Smooth muscle cell (in vitro differentiated cells): ENCODE data around the gene FBLL1. TPM values are rescaled to one million over a fixed set of nuclear protein-coding genes. Genes with fewer than 3 reads are reported as not detected.

Experiments
- DNase-seq: peaks from one replicate; lab custom pipeline; 2025; ENCODE audit not compliant: unreplicated experiment; lab: John Stamatoyannopoulos, UW
- H2AFZ ChIP-seq: fragments of 200-600 bp; sonication (generic); 2 replicates; pipeline ENCODE4 v1.6.0; 2016; ENCODE audit warnings: antibody characterized with exemption, low read depth, mild to moderate bottlenecking
- H3F3A ChIP-seq: fragments of 200-600 bp; sonication (generic); 2 replicates; pipeline ENCODE4 v1.6.0; 2017; ENCODE audit warnings: antibody characterized with exemption, low read depth
- H3K27ac ChIP-seq: fragments of 200-600 bp; sonication (generic); 2 replicates; pipeline ENCODE4 v1.5.1; 2016; ENCODE audit warnings: low read depth, mild to moderate bottlenecking
- H3K27me3 ChIP-seq: fragments of 200-600 bp; sonication (generic); 2 replicates; pipeline ENCODE4 v1.6.1; 2016; ENCODE audit warnings: low read depth, mild to moderate bottlenecking
- H3K36me3 ChIP-seq: fragments of 200-600 bp; sonication (generic); 2 replicates; pipeline ENCODE4 v1.5.1; 2016; ENCODE audit warnings: low read depth
- H3K4me1 ChIP-seq: fragments of 200-600 bp; sonication (generic); 2 replicates; pipeline ENCODE4 v1.5.1; 2016; ENCODE audit warnings: low read depth
- H3K4me2 ChIP-seq: fragments of 200-600 bp; sonication (generic); 2 replicates; pipeline ENCODE4 v1.6.0; 2016; ENCODE audit warnings: mild to moderate bottlenecking
- H3K4me3 ChIP-seq: fragments of 200-600 bp; sonication (generic); 2 replicates; pipeline ENCODE4 v1.5.1; 2016; ENCODE audit warnings: mild to moderate bottlenecking
- H3K79me2 ChIP-seq: fragments of 200-600 bp; sonication (generic); 2 replicates; pipeline ENCODE4 v1.6.0; 2016; ENCODE audit warnings: low read depth, mild to moderate bottlenecking
- H3K9ac ChIP-seq: fragments of 200-600 bp; sonication (generic); 2 replicates; pipeline ENCODE4 v1.6.0; 2016; ENCODE audit warnings: low read depth
- H3K9me3 ChIP-seq: fragments of 200-600 bp; sonication (generic); replicated peaks from 2 replicates; pipeline ENCODE4 v1.5.1; 2016; ENCODE audit warnings: low read depth
- H4K20me1 ChIP-seq: fragments of 200-600 bp; sonication (generic); 2 replicates; pipeline ENCODE4 v1.6.0; 2016; ENCODE audit warnings: low read depth
- WGBS: methylation state at CpG from one replicate; pipeline ENCODE4 v1.1.7; 2016; ENCODE audit warnings: low lambda C conversion rate; 5-methylcytosine and 5-hydroxymethylcytosine counted together
- polyA plus RNA-seq: library from polyadenylated mRNA; unstranded; fragments of >200 nt; fragmentation: Nextera tagmentation; extraction: Ambion mirVana; gene quantifications from 2 replicates; pipeline ENCODE4 v1.2.1, GENCODE V29; 2016
- total RNA-seq: library from RNA; depleted of rRNA; stranded (reverse); fragments of >200 nt; gene quantifications from 2 replicates; pipeline ENCODE4 v1.2.3, GENCODE V29; 2014
- TF ChIP-seq, protein P1 (sequence below): fragments of 200-600 bp; sonication (generic); IDR thresholded peaks from 2 replicates; pipeline ENCODE4 v1.5.1; 2017; ENCODE audit warnings: borderline replicate concordance, mild to moderate bottlenecking, antibody characterized with exemption; ENCODE audit not compliant: insufficient read depth, poor library complexity, severe bottlenecking

FBLL1 gene
- total and polyA plus RNA-seq, 2 experiments from 2014 or later, result 0.30 to 1.0 TPM

DNA sequence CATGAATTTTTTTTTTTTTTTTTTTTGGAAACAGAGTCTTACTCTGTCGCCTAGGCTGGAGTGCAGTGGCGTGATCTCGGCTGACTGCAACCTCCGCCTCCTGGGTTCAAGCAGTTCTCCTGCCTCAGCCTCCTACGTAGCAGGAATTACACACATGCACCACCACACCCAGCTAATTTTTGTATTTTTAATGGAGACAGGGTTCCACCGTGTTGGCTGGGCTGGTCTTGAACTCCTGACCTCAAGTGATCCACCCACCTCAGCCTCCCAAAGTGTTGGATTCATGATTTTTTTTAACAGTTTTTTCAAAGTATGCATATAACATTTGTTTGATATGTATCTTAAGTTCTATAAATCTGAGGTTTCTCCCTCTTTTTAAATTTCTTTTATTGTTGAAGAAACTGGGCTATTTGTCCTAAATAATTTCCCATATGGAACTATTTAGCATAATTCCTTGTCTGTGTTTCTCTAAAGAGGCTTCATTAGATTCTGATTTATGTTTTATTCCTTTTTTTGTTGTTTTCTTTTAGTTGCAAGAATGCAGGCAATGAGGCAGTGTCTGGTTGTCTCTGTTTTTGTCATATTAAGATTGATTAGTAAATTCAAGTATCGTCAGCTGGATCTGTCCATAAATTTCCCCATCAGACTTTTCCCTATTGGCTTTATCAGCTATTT, 26.4 kb upstream of the FBLL1 start:
- TF ChIP-seq, protein P1, sequence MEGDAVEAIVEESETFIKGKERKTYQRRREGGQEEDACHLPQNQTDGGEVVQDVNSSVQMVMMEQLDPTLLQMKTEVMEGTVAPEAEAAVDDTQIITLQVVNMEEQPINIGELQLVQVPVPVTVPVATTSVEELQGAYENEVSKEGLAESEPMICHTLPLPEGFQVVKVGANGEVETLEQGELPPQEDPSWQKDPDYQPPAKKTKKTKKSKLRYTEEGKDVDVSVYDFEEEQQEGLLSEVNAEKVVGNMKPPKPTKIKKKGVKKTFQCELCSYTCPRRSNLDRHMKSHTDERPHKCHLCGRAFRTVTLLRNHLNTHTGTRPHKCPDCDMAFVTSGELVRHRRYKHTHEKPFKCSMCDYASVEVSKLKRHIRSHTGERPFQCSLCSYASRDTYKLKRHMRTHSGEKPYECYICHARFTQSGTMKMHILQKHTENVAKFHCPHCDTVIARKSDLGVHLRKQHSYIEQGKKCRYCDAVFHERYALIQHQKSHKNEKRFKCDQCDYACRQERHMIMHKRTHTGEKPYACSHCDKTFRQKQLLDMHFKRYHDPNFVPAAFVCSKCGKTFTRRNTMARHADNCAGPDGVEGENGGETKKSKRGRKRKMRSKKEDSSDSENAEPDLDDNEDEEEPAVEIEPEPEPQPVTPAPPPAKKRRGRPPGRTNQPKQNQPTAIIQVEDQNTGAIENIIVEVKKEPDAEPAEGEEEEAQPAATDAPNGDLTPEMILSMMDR, result no peak
- 92% methylated on average over 7 of the region's 7 CpGs for WGBS
- DNase-seq, result no peak
- no peaks in the 10 kb centered on the region for H3K4me1 ChIP-seq
- H3K27ac ChIP-seq, result no peak overlapping the region
- H3F3A ChIP-seq, result no peaks in the 10 kb centered on the region
- H4K20me1 ChIP-seq, result peaks cover 20% of the 10 kb centered on the region
- peaks cover 50% of the 10 kb centered on the region for H3K36me3 ChIP-seq
- no peaks in the 10 kb centered on the region for H3K9me3 ChIP-seq
- no peaks in the 10 kb centered on the region for H3K27me3 ChIP-seq
- H3K9ac ChIP-seq, result no peak overlapping the region
- H3K4me3 ChIP-seq, result no peak overlapping the region
- H2AFZ ChIP-seq, result no peak overlapping the region
- H3K4me2 ChIP-seq, result no peak overlapping the region
- H3K79me2 ChIP-seq, result peaks cover 15% of the 10 kb centered on the region

DNA sequence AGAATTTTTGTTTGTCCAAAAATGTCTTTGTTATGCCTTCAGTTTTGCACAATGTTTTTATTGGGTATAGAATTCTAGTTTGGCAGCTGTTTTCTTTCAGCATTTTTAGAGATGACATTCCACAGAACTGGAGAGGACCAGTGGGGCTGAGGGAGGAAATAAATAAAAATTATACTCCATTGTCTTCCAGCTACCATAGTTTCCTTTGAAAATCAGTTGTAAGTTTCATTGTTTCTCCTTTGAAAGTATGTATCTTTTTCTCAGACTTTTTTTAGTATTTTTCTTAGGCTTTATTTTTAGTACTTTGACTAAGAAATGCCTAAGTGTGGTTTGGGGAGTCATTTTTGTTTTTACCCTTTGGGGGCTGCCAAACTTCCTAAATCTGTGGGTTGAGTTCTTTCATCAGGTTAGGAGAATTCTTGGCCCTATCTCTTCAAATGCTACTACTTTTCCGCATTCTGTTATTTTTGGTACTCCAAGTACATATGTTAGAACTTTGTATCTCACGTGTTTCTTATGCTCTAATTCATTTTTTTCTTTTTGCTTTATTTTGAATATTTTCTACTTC, 15.2 kb upstream of the FBLL1 start:
- H3F3A ChIP-seq, result peaks cover 5% of the 10 kb centered on the region
- H3K4me2 ChIP-seq, result no peak overlapping the region
- H3K4me3 ChIP-seq, result no peak overlapping the region
- no peak overlapping the region for H3K9ac ChIP-seq
- no peak for DNase-seq
- H3K4me1 ChIP-seq, result no peaks in the 10 kb centered on the region
- H3K79me2 ChIP-seq, result no peaks in the 10 kb centered on the region
- TF ChIP-seq, protein P1, result no peak
- peaks cover 6% of the 10 kb centered on the region for H3K9me3 ChIP-seq
- no peak overlapping the region for H3K27ac ChIP-seq
- peaks cover 25% of the 10 kb centered on the region for H4K20me1 ChIP-seq
- H3K27me3 ChIP-seq, result no peaks in the 10 kb centered on the region
- peaks cover 81% of the 10 kb centered on the region for H3K36me3 ChIP-seq
- WGBS, result 98% methylated on average over 2 of the region's 2 CpGs
- H2AFZ ChIP-seq, result no peak overlapping the region

DNA sequence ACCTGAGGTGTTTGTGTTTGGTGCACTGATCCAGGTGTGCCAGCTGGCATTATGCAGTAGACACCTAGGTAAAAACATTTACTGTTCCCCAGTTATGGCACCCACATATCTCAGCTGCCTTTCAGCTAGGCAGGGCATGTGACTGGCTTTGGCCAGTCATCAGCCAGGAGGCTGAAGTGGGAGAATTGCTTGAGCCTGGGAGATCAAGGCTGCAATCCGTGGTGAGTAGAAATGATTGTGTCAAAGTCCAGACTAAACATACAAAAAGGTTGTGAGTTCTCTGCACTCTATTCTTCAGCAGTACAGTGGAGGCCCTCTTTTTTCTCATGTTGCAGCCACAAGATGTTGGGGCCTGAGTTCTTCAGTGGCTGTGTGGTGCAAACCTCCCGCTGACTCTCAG, 3.2 kb upstream of the FBLL1 start:
- TF ChIP-seq, protein P1, result no peak

More for the DNA sequence above, 3.2 kb upstream of the FBLL1 start:
- no peak overlapping the region for H3K27ac ChIP-seq
- no peak for DNase-seq
- peaks cover 4% of the 10 kb centered on the region for H3K4me1 ChIP-seq
- H4K20me1 ChIP-seq, result peaks cover 4% of the 10 kb centered on the region
- H3K4me2 ChIP-seq, result no peak overlapping the region
- no peaks in the 10 kb centered on the region for H3K9me3 ChIP-seq
- no peak overlapping the region for H3K4me3 ChIP-seq
- peaks cover 4% of the 10 kb centered on the region for H3F3A ChIP-seq
- no peak overlapping the region for H2AFZ ChIP-seq
- no peak overlapping the region for H3K9ac ChIP-seq
- no peaks in the 10 kb centered on the region for H3K36me3 ChIP-seq
- no peaks in the 10 kb centered on the region for H3K79me2 ChIP-seq
- 80% methylated on average over 2 of the region's 2 CpGs for WGBS
- H3K27me3 ChIP-seq, result peaks cover 11% of the 10 kb centered on the region
